HepG2 (cell line): ENCODE measurements around the gene TRIO. TPM values are rescaled to one million over a fixed set of nuclear protein-coding genes. Genes with fewer than 3 reads are reported as not detected.

ENCODE experiments used
- ATAC-seq: fragments of 200-7000 bp; cut with Tn5 transposase; 3 replicates; pipeline ENCODE4 v1.9.1; 2020; ENCODE audit warnings: mild to moderate bottlenecking, moderate library complexity
- BruUV-seq: library from RNA; stranded (reverse); fragments of 400-500 nt; replicated peaks from 2 replicates; lab custom pipeline; 2021; lab: Mats Ljungman, UMichigan
- CTCF ChIA-PET: fragments of 300-600 bp; formaldehyde crosslinking; extraction: SDS; loops from one replicate; lab custom pipeline; 2021; ENCODE audit warnings: low total read pairs, inconsistent platforms, low intra/inter-chr PET ratio; lab: Yijun Ruan, JAX
- POLR2A ChIA-PET: fragments of 350-600 bp; sonication (Branson Sonifier 250); formaldehyde crosslinking; loops from one replicate; lab custom pipeline; 2020; ENCODE audit warnings: antibody characterized with exemption, inconsistent platforms; lab: Yijun Ruan, JAX
- DNase-seq: peaks from one replicate; pipeline ENCODE4 v3.0.0-alpha.2; 2015; ENCODE audit warnings: low spot score
- FAIRE-seq: peaks from 3 replicates; lab custom pipeline; 2011; peaks lifted over from hg19 to GRCh38; lab: Jason Lieb, UNC
- H2AFZ ChIP-seq: one replicate; pipeline ENCODE4 v1.6.1; 2011; ENCODE audit warnings: low read length, inconsistent platforms
- H3K27ac ChIP-seq: fragments of 300-600 bp; 3 replicates; pipeline ENCODE4 v1.8.0; 2011; ENCODE audit warnings: mixed run types, mild to moderate bottlenecking, mixed read lengths, low read length, inconsistent platforms; ENCODE audit not compliant: insufficient read depth; ENCODE audit errors: extremely low read length
- H3K27me3 ChIP-seq, 2 experiments: fragments of 200-600 bp in 1 of 2; 2 replicates in 1 of 2; 3 replicates in 1 of 2; pipeline versions ENCODE4 v1.6.0 to v1.8.0; 2011; ENCODE audit warnings: low read length in 2 of 2, mild to moderate bottlenecking in 2 of 2, moderate library complexity in 2 of 2, inconsistent platforms in 1 of 2; ENCODE audit not compliant: insufficient read depth in 2 of 2, control insufficient read depth in 1 of 2
- H3K36me3 ChIP-seq, 2 experiments: fragments of 200-600 bp in 1 of 2; replicated peaks in 1 of 2; 2 replicates in 1 of 2; 3 replicates in 1 of 2; pipeline versions ENCODE4 v1.5.1 to v1.8.0; 2011; ENCODE audit warnings: low read length in 2 of 2, inconsistent platforms in 1 of 2; ENCODE audit not compliant: insufficient read depth in 2 of 2, control insufficient read depth in 1 of 2
- H3K4me1 ChIP-seq: 2 replicates; pipeline ENCODE4 v1.5.1; 2012; ENCODE audit warnings: low read length, inconsistent platforms; ENCODE audit not compliant: insufficient read depth
- H3K4me2 ChIP-seq: 2 replicates; pipeline ENCODE4 v1.6.0; 2011; ENCODE audit warnings: low read depth, low read length, inconsistent platforms
- H3K4me3 ChIP-seq, 3 experiments: fragments of 200-600 bp in 1 of 3; sonication (generic), shearing (Covaris generic) in 1 of 3; replicated peaks in 1 of 3; 2 replicates each; pipeline ENCODE4 v1.5.1; 2011 to 2016; ENCODE audit warnings: low read length in 3 of 3, inconsistent platforms in 2 of 3, low read depth in 2 of 3, mild to moderate bottlenecking in 2 of 3, control low read depth in 1 of 3, mixed read lengths in 1 of 3; ENCODE audit not compliant: insufficient read depth in 1 of 3
- H3K79me2 ChIP-seq: one replicate; pipeline ENCODE4 v1.6.1; 2011; ENCODE audit warnings: low read length, inconsistent platforms; ENCODE audit not compliant: insufficient read depth
- H3K9ac ChIP-seq: 2 replicates; pipeline ENCODE4 v1.6.0; 2011; ENCODE audit warnings: mild to moderate bottlenecking, low read depth, low read length, inconsistent platforms; ENCODE audit not compliant: insufficient read depth
- H3K9me3 ChIP-seq: 2 replicates; pipeline ENCODE4 v1.5.1; 2012; ENCODE audit warnings: mild to moderate bottlenecking, low read length
- H4K20me1 ChIP-seq: 2 replicates; pipeline ENCODE4 v1.6.0; 2011; ENCODE audit warnings: inconsistent platforms, mild to moderate bottlenecking, low read length, moderate library complexity; ENCODE audit not compliant: insufficient read depth
- CEBPG ChIP-seq: IDR thresholded peaks from 2 replicates; pipeline ENCODE4 v1.6.1; 2016
- KAT8 ChIP-seq: IDR thresholded peaks from 2 replicates; pipeline ENCODE4 v1.6.1; 2016; ENCODE audit warnings: missing genetic modification reagents, missing compliant biosample characterization
- SNAPC2 ChIP-seq: sonication (generic); formaldehyde crosslinking; IDR thresholded peaks from 2 replicates; pipeline ENCODE4 v1.8.1; 2022; ENCODE audit warnings: mild to moderate bottlenecking, missing genetic modification reagents
- ZNF580 ChIP-seq: IDR thresholded peaks from 2 replicates; pipeline ENCODE4 v1.6.1; 2016; ENCODE audit warnings: low read depth, borderline replicate concordance
- ZNF687 ChIP-seq: sonication (generic); formaldehyde crosslinking; IDR thresholded peaks from 2 replicates; pipeline ENCODE4 v1.5.1; 2020; ENCODE audit warnings: mild to moderate bottlenecking, missing genetic modification reagents, moderate library complexity
- WGBS: methylation state at CpG from one replicate; pipeline ENCODE4 v1.1.6; 2017; ENCODE audit warnings: low lambda C conversion rate; 5-methylcytosine and 5-hydroxymethylcytosine counted together
- in situ Hi-C: cut with HindIII; loops from 2 replicates; pipeline ENCODE4 v1.10.0; 2017; ENCODE audit warnings: low pct_unique_long_range_greater_than_20kb; ENCODE audit not compliant: extremely low pct_ligation_motif_present
- intact Hi-C: fragments of 100-400 bp; cut with micrococcal nuclease; formaldehyde crosslinking; loops from one replicate; pipeline ENCODE4 v1.10.0; 2022; ENCODE audit not compliant: unreplicated experiment
- polyA plus RNA-seq, 8 experiments: library from polyadenylated mRNA; depleted of rRNA in 3 of 8; stranded (reverse) in 7 of 8; unstranded in 1 of 8; fragments of >200 nt; fragmentation: Illumina TruSeq in 4 of 8; extraction: Trizol in 4 of 8; gene quantifications; 2 replicates each; pipeline versions ENCODE4 v1.2.1 to v1.2.3, GENCODE V29; 2011 to 2016; ENCODE audit warnings: low read depth in 4 of 8, missing spikeins in 1 of 8, mixed read lengths in 1 of 8; ENCODE audit not compliant: insufficient read depth in 1 of 8
- total RNA-seq, 5 experiments: library from RNA; depleted of rRNA; stranded (reverse); fragments of >200 nt; fragmentation: Illumina TruSeq; extraction: Trizol; gene quantifications; 2 replicates each; pipeline ENCODE4 v1.2.3, GENCODE V29; 2016; ENCODE audit warnings: low read depth in 1 of 5
- TF ChIP-seq, protein P1 (sequence below): sonication (generic); formaldehyde crosslinking; IDR thresholded peaks from 2 replicates; pipeline ENCODE4 v1.5.0; 2020; ENCODE audit warnings: mild to moderate bottlenecking, missing genetic modification reagents, borderline replicate concordance

The TRIO gene
- total and polyA plus RNA-seq, 2 of the 13 experiments (the other 11 are each of a cell fraction or from before 2014, with no cell fraction given): 45.2 to 45.9 TPM

DNA sequence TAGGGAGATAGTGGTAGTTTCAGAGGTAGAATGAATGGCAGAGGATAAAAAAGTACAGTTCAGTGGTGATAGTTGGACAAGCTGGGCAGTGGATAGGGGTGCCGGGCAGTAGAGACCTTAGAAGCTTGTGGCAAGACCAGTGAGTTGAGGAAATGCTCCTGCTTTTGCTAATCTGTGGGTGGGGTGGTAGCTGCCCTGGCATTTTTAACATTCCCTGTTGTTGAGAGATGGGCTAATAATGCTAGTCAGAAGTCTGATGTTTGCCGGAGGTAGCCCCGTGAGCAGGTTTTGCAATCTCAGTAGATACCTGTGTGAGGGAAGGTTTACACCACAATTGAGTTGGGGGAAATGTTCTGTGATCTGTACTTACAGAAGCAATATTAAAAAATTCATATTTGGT, 91.1 kb downstream of the TRIO start:
- no peak overlapping the region for H3K27ac ChIP-seq
- BruUV-seq: no TSS peak
- peaks cover 39% of the 10 kb centered on the region for H4K20me1 ChIP-seq
- peaks cover 97% of the 10 kb centered on the region for H3K79me2 ChIP-seq
- no peaks in the 10 kb centered on the region for H3K27me3 ChIP-seq
- peaks cover 40% of the 10 kb centered on the region for H3K4me1 ChIP-seq
- intact Hi-C loops: no loop called here
- H3K9me3 ChIP-seq: no peaks in the 10 kb centered on the region
- peak; percentile 44 for DNase-seq
- in situ Hi-C loops: no loop called here
- ChIA-PET POLR2A (no interaction called here), CTCF (no interaction called here)
- TF ChIP-seq ZNF580 (CRISPR knock-in tag): no peak
- 0 out of 2 replicates have a peak, but pooled peaks have one; percentile 7 for TF ChIP-seq CEBPG
- TF ChIP-seq SNAPC2 (CRISPR knock-in tag): no peak
- WGBS: 81% methylated on average over 3 of the region's 3 CpGs
- FAIRE-seq: no peak
- no peak overlapping the region for H3K4me3 ChIP-seq
- no peak overlapping the region for H3K4me2 ChIP-seq
- H2AFZ ChIP-seq: no peak overlapping the region
- ATAC-seq: peak; percentile 48; the same call in 2 of the 3 replicates
- H3K9ac ChIP-seq: no peak overlapping the region
- no peaks in the 10 kb centered on the region for H3K36me3 ChIP-seq

GRCh38 chr5:14235872-14236271, 92.7 kb downstream of the TRIO start:
- Histone ChIP-seq H3K4me1 (peaks cover 27% of the 10 kb centered on the region), H3K9ac (no peak overlapping the region), H3K27ac (no peak overlapping the region), H3K4me2 (no peak overlapping the region), H4K20me1 (peaks cover 33% of the 10 kb centered on the region), H3K79me2 (peaks cover 96% of the 10 kb centered on the region), H3K27me3 (no peaks in the 10 kb centered on the region), H3K36me3 (no peaks in the 10 kb centered on the region), H3K9me3 (no peaks in the 10 kb centered on the region), H2AFZ (no peak overlapping the region), H3K4me3 (no peak overlapping the region)
- ChIA-PET POLR2A (no interaction called here), CTCF (no interaction called here)
- WGBS: 81% methylated on average over 4 of the region's 4 CpGs
- no peak for ATAC-seq
- no peak for DNase-seq
- no peak for FAIRE-seq
- intact Hi-C loops (no loop called here), in situ Hi-C loops (no loop called here)
- no TSS peak for BruUV-seq
- TF ChIP-seq KAT8 (CRISPR knock-in tag) (no peak), ZNF687 (CRISPR knock-in tag) (no peak)
- TF ChIP-seq, protein P1, sequence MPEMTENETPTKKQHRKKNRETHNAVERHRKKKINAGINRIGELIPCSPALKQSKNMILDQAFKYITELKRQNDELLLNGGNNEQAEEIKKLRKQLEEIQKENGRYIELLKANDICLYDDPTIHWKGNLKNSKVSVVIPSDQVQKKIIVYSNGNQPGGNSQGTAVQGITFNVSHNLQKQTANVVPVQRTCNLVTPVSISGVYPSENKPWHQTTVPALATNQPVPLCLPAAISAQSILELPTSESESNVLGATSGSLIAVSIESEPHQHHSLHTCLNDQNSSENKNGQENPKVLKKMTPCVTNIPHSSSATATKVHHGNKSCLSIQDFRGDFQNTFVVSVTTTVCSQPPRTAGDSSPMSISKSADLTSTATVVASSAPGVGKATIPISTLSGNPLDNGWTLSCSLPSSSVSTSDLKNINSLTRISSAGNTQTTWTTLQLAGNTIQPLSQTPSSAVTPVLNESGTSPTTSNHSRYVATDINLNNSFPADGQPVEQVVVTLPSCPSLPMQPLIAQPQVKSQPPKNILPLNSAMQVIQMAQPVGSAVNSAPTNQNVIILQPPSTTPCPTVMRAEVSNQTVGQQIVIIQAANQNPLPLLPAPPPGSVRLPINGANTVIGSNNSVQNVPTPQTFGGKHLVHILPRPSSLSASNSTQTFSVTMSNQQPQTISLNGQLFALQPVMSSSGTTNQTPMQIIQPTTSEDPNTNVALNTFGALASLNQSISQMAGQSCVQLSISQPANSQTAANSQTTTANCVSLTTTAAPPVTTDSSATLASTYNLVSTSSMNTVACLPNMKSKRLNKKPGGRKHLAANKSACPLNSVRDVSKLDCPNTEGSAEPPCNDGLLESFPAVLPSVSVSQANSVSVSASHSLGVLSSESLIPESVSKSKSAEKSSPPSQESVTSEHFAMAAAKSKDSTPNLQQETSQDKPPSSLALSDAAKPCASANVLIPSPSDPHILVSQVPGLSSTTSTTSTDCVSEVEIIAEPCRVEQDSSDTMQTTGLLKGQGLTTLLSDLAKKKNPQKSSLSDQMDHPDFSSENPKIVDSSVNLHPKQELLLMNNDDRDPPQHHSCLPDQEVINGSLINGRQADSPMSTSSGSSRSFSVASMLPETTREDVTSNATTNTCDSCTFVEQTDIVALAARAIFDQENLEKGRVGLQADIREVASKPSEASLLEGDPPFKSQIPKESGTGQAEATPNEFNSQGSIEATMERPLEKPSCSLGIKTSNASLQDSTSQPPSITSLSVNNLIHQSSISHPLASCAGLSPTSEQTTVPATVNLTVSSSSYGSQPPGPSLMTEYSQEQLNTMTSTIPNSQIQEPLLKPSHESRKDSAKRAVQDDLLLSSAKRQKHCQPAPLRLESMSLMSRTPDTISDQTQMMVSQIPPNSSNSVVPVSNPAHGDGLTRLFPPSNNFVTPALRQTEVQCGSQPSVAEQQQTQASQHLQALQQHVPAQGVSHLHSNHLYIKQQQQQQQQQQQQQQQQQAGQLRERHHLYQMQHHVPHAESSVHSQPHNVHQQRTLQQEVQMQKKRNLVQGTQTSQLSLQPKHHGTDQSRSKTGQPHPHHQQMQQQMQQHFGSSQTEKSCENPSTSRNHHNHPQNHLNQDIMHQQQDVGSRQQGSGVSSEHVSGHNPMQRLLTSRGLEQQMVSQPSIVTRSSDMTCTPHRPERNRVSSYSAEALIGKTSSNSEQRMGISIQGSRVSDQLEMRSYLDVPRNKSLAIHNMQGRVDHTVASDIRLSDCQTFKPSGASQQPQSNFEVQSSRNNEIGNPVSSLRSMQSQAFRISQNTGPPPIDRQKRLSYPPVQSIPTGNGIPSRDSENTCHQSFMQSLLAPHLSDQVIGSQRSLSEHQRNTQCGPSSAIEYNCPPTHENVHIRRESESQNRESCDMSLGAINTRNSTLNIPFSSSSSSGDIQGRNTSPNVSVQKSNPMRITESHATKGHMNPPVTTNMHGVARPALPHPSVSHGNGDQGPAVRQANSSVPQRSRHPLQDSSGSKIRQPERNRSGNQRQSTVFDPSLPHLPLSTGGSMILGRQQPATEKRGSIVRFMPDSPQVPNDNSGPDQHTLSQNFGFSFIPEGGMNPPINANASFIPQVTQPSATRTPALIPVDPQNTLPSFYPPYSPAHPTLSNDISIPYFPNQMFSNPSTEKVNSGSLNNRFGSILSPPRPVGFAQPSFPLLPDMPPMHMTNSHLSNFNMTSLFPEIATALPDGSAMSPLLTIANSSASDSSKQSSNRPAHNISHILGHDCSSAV: no peak
